WTC11 (cell line): Measurements from ENCODE around the gene SGIP1. TPM values are rescaled to one million over a fixed set of nuclear protein-coding genes. Genes with fewer than 3 reads are reported as not detected.

Experiments
- ATAC-seq: fragments of 200-7000 bp; cut with Tn5 transposase; 2 replicates; pipeline ENCODE4 v1.10.0; 2021; ENCODE audit warnings: mild to moderate bottlenecking, moderate library complexity
- CTCF ChIA-PET: fragments of 300-600 bp; sonication (Branson Sonifier 250); formaldehyde crosslinking; loops from one replicate; lab custom pipeline; 2021; ENCODE audit warnings: antibody characterized with exemption; lab: Charles Lee
- POLR2A ChIA-PET: fragments of 350-600 bp; sonication (Branson Sonifier 250); formaldehyde crosslinking; loops from one replicate; lab custom pipeline; 2021; ENCODE audit warnings: antibody characterized with exemption; lab: Charles Lee
- DNase-seq: peaks from one replicate; pipeline ENCODE4 v3.0.0; 2021; ENCODE audit warnings: low spot score
- H3K27ac Mint-ChIP-seq: 2 replicates; pipeline ENCODE4 v1.8.0; 2021; ENCODE audit warnings: mixed read lengths
- H3K27me3 Mint-ChIP-seq: 2 replicates; pipeline ENCODE4 v1.8.0; 2021; ENCODE audit warnings: low read depth, mild to moderate bottlenecking, moderate library complexity, mixed read lengths
- H3K36me3 Mint-ChIP-seq: 2 replicates; pipeline ENCODE4 v1.8.0; 2021; ENCODE audit warnings: mixed read lengths
- H3K4me1 Mint-ChIP-seq: 2 replicates; pipeline ENCODE4 v1.8.0; 2022; ENCODE audit warnings: mixed read lengths
- H3K4me3 Mint-ChIP-seq: 2 replicates; pipeline ENCODE4 v1.8.0; 2021; ENCODE audit warnings: mild to moderate bottlenecking, moderate library complexity, mixed read lengths
- H3K9me3 Mint-ChIP-seq: 2 replicates; pipeline ENCODE4 v1.8.0; 2021; ENCODE audit warnings: mixed read lengths
- CREB1 ChIP-seq: sonication (generic); formaldehyde crosslinking; IDR thresholded peaks from 2 replicates; pipeline ENCODE4 v1.8.0; 2023; ENCODE audit warnings: mild to moderate bottlenecking, missing genetic modification reagents
- CREM ChIP-seq: sonication (generic); formaldehyde crosslinking; IDR thresholded peaks from 2 replicates; pipeline ENCODE4 v1.8.1; 2022; ENCODE audit warnings: mild to moderate bottlenecking, missing genetic modification reagents, moderate library complexity
- E2F4 ChIP-seq: sonication (generic); formaldehyde crosslinking; IDR thresholded peaks from 2 replicates; pipeline ENCODE4 v1.8.1; 2022; ENCODE audit warnings: low read depth, mild to moderate bottlenecking, moderate library complexity, missing genetic modification reagents, borderline replicate concordance
- EMX1 ChIP-seq: fragments of 250-450 bp; sonication (Bioruptor Pico); IDR thresholded peaks from 2 replicates; pipeline ENCODE4 v1.8.0; 2021; ENCODE audit warnings: mild to moderate bottlenecking
- ETV6 ChIP-seq: sonication (generic); formaldehyde crosslinking; IDR thresholded peaks from 2 replicates; pipeline ENCODE4 v1.8.1; 2022; ENCODE audit warnings: mild to moderate bottlenecking, missing genetic modification reagents
- FOXJ3 ChIP-seq: sonication (generic); formaldehyde crosslinking; IDR thresholded peaks from 2 replicates; pipeline ENCODE4 v1.9.0; 2021; ENCODE audit warnings: missing genetic modification reagents, mild to moderate bottlenecking, borderline replicate concordance
- FOXK1 ChIP-seq: sonication (generic); formaldehyde crosslinking; IDR thresholded peaks from 2 replicates; pipeline ENCODE4 v1.8.0; 2022; ENCODE audit warnings: mild to moderate bottlenecking, moderate library complexity, missing genetic modification reagents
- GRHL2 ChIP-seq: fragments of 250-450 bp; sonication (Bioruptor Pico); IDR thresholded peaks from 2 replicates; pipeline ENCODE4 v1.8.0; 2022; ENCODE audit warnings: mild to moderate bottlenecking, moderate library complexity; ENCODE audit not compliant: insufficient replicate concordance, severe bottlenecking
- HMGA2 ChIP-seq: fragments of 250-450 bp; sonication (Bioruptor Pico); IDR thresholded peaks from 2 replicates; pipeline ENCODE4 v1.4.0; 2021; ENCODE audit warnings: mild to moderate bottlenecking, moderate library complexity
- IRF2 ChIP-seq: sonication (generic); formaldehyde crosslinking; IDR thresholded peaks from 2 replicates; pipeline ENCODE4 v1.8.0; 2022; ENCODE audit warnings: low read depth, missing genetic modification reagents, borderline replicate concordance
- NR1H2 ChIP-seq: sonication (generic); formaldehyde crosslinking; IDR thresholded peaks from 2 replicates; pipeline ENCODE4 v1.9.0; 2021; ENCODE audit warnings: mild to moderate bottlenecking, moderate library complexity, missing genetic modification reagents
- NR2C2 ChIP-seq: sonication (generic); formaldehyde crosslinking; IDR thresholded peaks from 2 replicates; pipeline ENCODE4 v1.8.0; 2022; ENCODE audit warnings: mild to moderate bottlenecking, missing genetic modification reagents
- NR3C1 ChIP-seq: sonication (generic); formaldehyde crosslinking; conservative IDR thresholded peaks from 2 replicates; pipeline ENCODE4 v1.8.1; 2023; ENCODE audit warnings: low read depth, mild to moderate bottlenecking, missing genetic modification reagents
- OVOL2 ChIP-seq: fragments of 250-450 bp; sonication (Bioruptor Pico); IDR thresholded peaks from 2 replicates; pipeline ENCODE4 v1.9.0; 2021; ENCODE audit warnings: mild to moderate bottlenecking, borderline replicate concordance
- SMAD4 ChIP-seq: sonication (generic); formaldehyde crosslinking; IDR thresholded peaks from 2 replicates; pipeline ENCODE4 v1.8.0; 2022; ENCODE audit warnings: mild to moderate bottlenecking, missing genetic modification reagents
- SP1 ChIP-seq: sonication (generic); formaldehyde crosslinking; conservative IDR thresholded peaks from 2 replicates; pipeline ENCODE4 v1.8.1; 2022; ENCODE audit warnings: missing genetic modification reagents
- TEAD1 ChIP-seq: sonication (generic); formaldehyde crosslinking; IDR thresholded peaks from 2 replicates; pipeline ENCODE4 v1.8.0; 2022; ENCODE audit warnings: mild to moderate bottlenecking, missing genetic modification reagents
- TP53 ChIP-seq: sonication (generic); formaldehyde crosslinking; IDR thresholded peaks from 2 replicates; pipeline ENCODE4 v1.8.1; 2023; ENCODE audit warnings: mild to moderate bottlenecking, missing genetic modification reagents
- USF1 ChIP-seq: sonication (generic); formaldehyde crosslinking; IDR thresholded peaks from 2 replicates; pipeline ENCODE4 v1.8.0; 2022; ENCODE audit warnings: mild to moderate bottlenecking, missing genetic modification reagents
- ZMAT4 ChIP-seq: fragments of 250-450 bp; sonication (Bioruptor Pico); IDR thresholded peaks from 2 replicates; pipeline ENCODE4 v1.9.0; 2021; ENCODE audit warnings: mild to moderate bottlenecking
- ZNF138 ChIP-seq: sonication (generic); formaldehyde crosslinking; conservative IDR thresholded peaks from 2 replicates; pipeline ENCODE4 v1.8.1; 2022; ENCODE audit warnings: mild to moderate bottlenecking, moderate library complexity, missing genetic modification reagents
- total RNA-seq: library from RNA; stranded (reverse); gene quantifications from 3 replicates; pipeline ENCODE4 v1.2.3, GENCODE V29; 2021
- TF ChIP-seq, protein P1 (sequence below): fragments of 200-600 bp; IDR thresholded peaks from 2 replicates; pipeline ENCODE4 v1.8.0; 2022; ENCODE audit warnings: antibody characterized with exemption
- TF ChIP-seq, protein P2 (sequence below): sonication (generic); formaldehyde crosslinking; conservative IDR thresholded peaks from 2 replicates; pipeline ENCODE4 v1.8.1; 2023; ENCODE audit warnings: mild to moderate bottlenecking, low read depth, missing genetic modification reagents, moderate library complexity
- TF ChIP-seq, protein P3 (sequence below): sonication (generic); formaldehyde crosslinking; IDR thresholded peaks from 2 replicates; pipeline ENCODE4 v1.8.1; 2023; ENCODE audit warnings: mild to moderate bottlenecking, moderate library complexity, missing genetic modification reagents
- TF ChIP-seq, protein P4 (sequence below): sonication (generic); formaldehyde crosslinking; IDR thresholded peaks from 2 replicates; pipeline ENCODE4 v1.8.1; 2023; ENCODE audit warnings: mild to moderate bottlenecking, missing genetic modification reagents, moderate library complexity

SGIP1 gene
- total RNA-seq, 1 experiment from 2014 or later, result 3.9 TPM

DNA sequence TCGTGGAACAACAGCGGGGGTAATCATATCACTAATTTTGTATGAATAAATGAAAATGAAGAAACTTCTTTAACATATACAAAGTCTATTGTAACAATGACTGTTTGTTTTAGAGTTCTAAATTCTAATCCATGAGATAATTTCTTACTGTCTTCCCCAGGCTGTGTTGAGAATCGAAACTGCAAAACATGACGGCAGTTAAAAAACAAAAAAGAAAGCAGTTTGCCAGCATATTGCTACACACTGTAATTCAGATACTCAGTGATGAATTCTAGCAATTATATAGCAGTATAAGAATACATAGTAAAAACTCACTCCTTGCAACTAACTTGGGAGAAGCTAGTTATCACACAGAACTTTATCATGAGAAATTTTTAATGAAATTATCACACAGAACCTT, 245.0 kb downstream of the SGIP1 start:
- CTCF ChIA-PET, result no interaction called here
- peaks cover 33% of the 10 kb centered on the region for H3K9me3 Mint-ChIP-seq
- no peaks in the 10 kb centered on the region; the same call in 1 of the 2 replicates for H3K27me3 Mint-ChIP-seq
- H3K36me3 Mint-ChIP-seq, result peaks cover 24% of the 10 kb centered on the region
- POLR2A ChIA-PET, result no interaction called here
- H3K4me1 Mint-ChIP-seq, result no peaks in the 10 kb centered on the region
- ATAC-seq (no peak), DNase-seq (no peak)
- H3K27ac Mint-ChIP-seq, result no peak overlapping the region
- no peak overlapping the region for H3K4me3 Mint-ChIP-seq
- TF ChIP-seq OVOL2 (CRISPR knock-in tag), result no peak
- TF ChIP-seq NR1H2 (CRISPR knock-in tag), result no peak
- no peak for TF ChIP-seq GRHL2 (CRISPR knock-in tag)
- no peak for TF ChIP-seq ETV6 (CRISPR knock-in tag)
- no peak for TF ChIP-seq CREM (CRISPR knock-in tag)
- TF ChIP-seq ZMAT4 (CRISPR knock-in tag), result no peak
- no peak for TF ChIP-seq TP53 (CRISPR knock-in tag)
- TF ChIP-seq FOXK1 (CRISPR knock-in tag), result no peak
- no peak for TF ChIP-seq FOXJ3 (CRISPR knock-in tag)
- TF ChIP-seq USF1 (CRISPR knock-in tag), result no peak
- no peak for TF ChIP-seq TEAD1 (CRISPR knock-in tag)
- TF ChIP-seq NR3C1 (CRISPR knock-in tag), result no peak
- TF ChIP-seq, protein P1, sequence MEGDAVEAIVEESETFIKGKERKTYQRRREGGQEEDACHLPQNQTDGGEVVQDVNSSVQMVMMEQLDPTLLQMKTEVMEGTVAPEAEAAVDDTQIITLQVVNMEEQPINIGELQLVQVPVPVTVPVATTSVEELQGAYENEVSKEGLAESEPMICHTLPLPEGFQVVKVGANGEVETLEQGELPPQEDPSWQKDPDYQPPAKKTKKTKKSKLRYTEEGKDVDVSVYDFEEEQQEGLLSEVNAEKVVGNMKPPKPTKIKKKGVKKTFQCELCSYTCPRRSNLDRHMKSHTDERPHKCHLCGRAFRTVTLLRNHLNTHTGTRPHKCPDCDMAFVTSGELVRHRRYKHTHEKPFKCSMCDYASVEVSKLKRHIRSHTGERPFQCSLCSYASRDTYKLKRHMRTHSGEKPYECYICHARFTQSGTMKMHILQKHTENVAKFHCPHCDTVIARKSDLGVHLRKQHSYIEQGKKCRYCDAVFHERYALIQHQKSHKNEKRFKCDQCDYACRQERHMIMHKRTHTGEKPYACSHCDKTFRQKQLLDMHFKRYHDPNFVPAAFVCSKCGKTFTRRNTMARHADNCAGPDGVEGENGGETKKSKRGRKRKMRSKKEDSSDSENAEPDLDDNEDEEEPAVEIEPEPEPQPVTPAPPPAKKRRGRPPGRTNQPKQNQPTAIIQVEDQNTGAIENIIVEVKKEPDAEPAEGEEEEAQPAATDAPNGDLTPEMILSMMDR, result no peak
- TF ChIP-seq E2F4 (CRISPR knock-in tag), result no peak
- TF ChIP-seq SMAD4, result no peak
- no peak for TF ChIP-seq SP1 (CRISPR knock-in tag)
- TF ChIP-seq, protein P2, sequence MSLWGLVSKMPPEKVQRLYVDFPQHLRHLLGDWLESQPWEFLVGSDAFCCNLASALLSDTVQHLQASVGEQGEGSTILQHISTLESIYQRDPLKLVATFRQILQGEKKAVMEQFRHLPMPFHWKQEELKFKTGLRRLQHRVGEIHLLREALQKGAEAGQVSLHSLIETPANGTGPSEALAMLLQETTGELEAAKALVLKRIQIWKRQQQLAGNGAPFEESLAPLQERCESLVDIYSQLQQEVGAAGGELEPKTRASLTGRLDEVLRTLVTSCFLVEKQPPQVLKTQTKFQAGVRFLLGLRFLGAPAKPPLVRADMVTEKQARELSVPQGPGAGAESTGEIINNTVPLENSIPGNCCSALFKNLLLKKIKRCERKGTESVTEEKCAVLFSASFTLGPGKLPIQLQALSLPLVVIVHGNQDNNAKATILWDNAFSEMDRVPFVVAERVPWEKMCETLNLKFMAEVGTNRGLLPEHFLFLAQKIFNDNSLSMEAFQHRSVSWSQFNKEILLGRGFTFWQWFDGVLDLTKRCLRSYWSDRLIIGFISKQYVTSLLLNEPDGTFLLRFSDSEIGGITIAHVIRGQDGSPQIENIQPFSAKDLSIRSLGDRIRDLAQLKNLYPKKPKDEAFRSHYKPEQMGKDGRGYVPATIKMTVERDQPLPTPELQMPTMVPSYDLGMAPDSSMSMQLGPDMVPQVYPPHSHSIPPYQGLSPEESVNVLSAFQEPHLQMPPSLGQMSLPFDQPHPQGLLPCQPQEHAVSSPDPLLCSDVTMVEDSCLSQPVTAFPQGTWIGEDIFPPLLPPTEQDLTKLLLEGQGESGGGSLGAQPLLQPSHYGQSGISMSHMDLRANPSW (CRISPR knock-in tag), result no peak
- TF ChIP-seq CREB1 (CRISPR knock-in tag), result no peak

- ATAC-seq (no peak), DNase-seq (no peak)
- H3K9me3 Mint-ChIP-seq, result peaks cover 38% of the 10 kb centered on the region
- no peaks in the 10 kb centered on the region; the same call in 1 of the 2 replicates for H3K27me3 Mint-ChIP-seq
- no peaks in the 10 kb centered on the region for H3K4me1 Mint-ChIP-seq
- peaks cover 29% of the 10 kb centered on the region for H3K36me3 Mint-ChIP-seq
- ChIA-PET CTCF (no interaction called here), POLR2A (no interaction called here)
- H3K27ac Mint-ChIP-seq, result no peak overlapping the region
- H3K4me3 Mint-ChIP-seq, result no peak overlapping the region
- TF ChIP-seq IRF2 (CRISPR knock-in tag) (no peak), ZNF138 (CRISPR knock-in tag) (no peak), SMAD4 (no peak), EMX1 (CRISPR knock-in tag) (no peak), HMGA2 (no peak), NR1H2 (CRISPR knock-in tag) (no peak), NR2C2 (no peak)
- TF ChIP-seq, protein P3, sequence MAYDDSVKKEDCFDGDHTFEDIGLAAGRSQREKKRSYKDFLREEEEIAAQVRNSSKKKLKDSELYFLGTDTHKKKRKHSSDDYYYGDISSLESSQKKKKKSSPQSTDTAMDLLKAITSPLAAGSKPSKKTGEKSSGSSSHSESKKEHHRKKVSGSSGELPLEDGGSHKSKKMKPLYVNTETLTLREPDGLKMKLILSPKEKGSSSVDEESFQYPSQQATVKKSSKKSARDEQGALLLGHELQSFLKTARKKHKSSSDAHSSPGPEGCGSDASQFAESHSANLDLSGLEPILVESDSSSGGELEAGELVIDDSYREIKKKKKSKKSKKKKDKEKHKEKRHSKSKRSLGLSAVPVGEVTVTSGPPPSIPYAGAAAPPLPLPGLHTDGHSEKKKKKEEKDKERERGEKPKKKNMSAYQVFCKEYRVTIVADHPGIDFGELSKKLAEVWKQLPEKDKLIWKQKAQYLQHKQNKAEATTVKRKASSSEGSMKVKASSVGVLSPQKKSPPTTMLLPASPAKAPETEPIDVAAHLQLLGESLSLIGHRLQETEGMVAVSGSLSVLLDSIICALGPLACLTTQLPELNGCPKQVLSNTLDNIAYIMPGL (CRISPR knock-in tag), result no peak
- TF ChIP-seq, protein P4, sequence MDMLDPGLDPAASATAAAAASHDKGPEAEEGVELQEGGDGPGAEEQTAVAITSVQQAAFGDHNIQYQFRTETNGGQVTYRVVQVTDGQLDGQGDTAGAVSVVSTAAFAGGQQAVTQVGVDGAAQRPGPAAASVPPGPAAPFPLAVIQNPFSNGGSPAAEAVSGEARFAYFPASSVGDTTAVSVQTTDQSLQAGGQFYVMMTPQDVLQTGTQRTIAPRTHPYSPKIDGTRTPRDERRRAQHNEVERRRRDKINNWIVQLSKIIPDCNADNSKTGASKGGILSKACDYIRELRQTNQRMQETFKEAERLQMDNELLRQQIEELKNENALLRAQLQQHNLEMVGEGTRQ (CRISPR knock-in tag), result no peak
Observed at GRCh38 chr1:66779475-66780078, 245.6 kb downstream of the SGIP1 start.
